B cell (primary cell): ENCODE data around the gene GADD45A. TPM values are rescaled to one million over a fixed set of nuclear protein-coding genes. Genes with fewer than 3 reads are reported as not detected.

Experiments used
- ATAC-seq: fragments of 200-7000 bp; cut with Tn5 transposase; one replicate; pipeline ENCODE4 v1.10.0; 2021; ENCODE audit warnings: low read depth, mild to moderate bottlenecking, moderate number of reproducible peaks, moderate library complexity
- CTCF ChIA-PET: fragments of 350-600 bp; sonication (Branson Sonifier 250); formaldehyde crosslinking; loops from one replicate; lab custom pipeline; 2021; ENCODE audit warnings: antibody characterized with exemption, inconsistent platforms; lab: Charles Lee
- POLR2A ChIA-PET: fragments of 350-600 bp; sonication (Branson Sonifier 250); formaldehyde crosslinking; loops from one replicate; lab custom pipeline; 2021; ENCODE audit warnings: antibody characterized with exemption; lab: Charles Lee
- DNase-seq: peaks from one replicate; pipeline ENCODE4 v3.0.0; 2013
- H2AFZ ChIP-seq: 2 replicates; pipeline ENCODE4 v1.6.1; 2012; ENCODE audit warnings: mild to moderate bottlenecking, low read depth, low read length; ENCODE audit not compliant: insufficient read depth, poor library complexity, severe bottlenecking
- H3K27ac ChIP-seq, 2 donors: 1 replicate in 1 of 2; 2 replicates in 1 of 2; pipeline ENCODE4 v1.5.1; 2012 to 2013; ENCODE audit warnings: low read length in 2 of 2, mild to moderate bottlenecking in 2 of 2, moderate library complexity in 1 of 2
- H3K27me3 ChIP-seq, 4 experiments: fragments of 200-600 bp in 1 of 4; sonication (generic) in 1 of 4; replicated peaks in 1 of 4; 1 replicate in 2 of 4; 2 replicates in 2 of 4; pipeline versions ENCODE4 v1.6.1 to v1.7.0; 2013 to 2016; ENCODE audit warnings: low read length in 3 of 4, mild to moderate bottlenecking in 2 of 4, mixed read lengths in 1 of 4, moderate library complexity in 1 of 4; ENCODE audit not compliant: insufficient read depth in 4 of 4, control insufficient read depth in 3 of 4; ENCODE audit errors: control extremely low read depth in 1 of 4
- H3K36me3 ChIP-seq, 2 experiments: replicated peaks in 1 of 2; 1 replicate in 1 of 2; 2 replicates in 1 of 2; pipeline versions ENCODE4 v1.6.1 to v1.7.1; 2013; ENCODE audit warnings: low read length in 1 of 2; ENCODE audit not compliant: insufficient read depth in 2 of 2, control insufficient read depth in 1 of 2; ENCODE audit errors: control extremely low read depth in 1 of 2, extremely low read depth in 1 of 2
- H3K4me1 ChIP-seq, 2 donors: fragments of 200-600 bp in 1 of 2; sonication (generic) in 1 of 2; 1 replicate in 1 of 2; 2 replicates in 1 of 2; pipeline versions ENCODE4 v1.5.1 to v1.6.1; 2013 to 2017; ENCODE audit warnings: low read length in 2 of 2; ENCODE audit not compliant: control insufficient read depth in 2 of 2, insufficient read depth in 2 of 2
- H3K4me2 ChIP-seq: replicated peaks from 2 replicates; pipeline ENCODE3; 2012; ENCODE audit warnings: mild to moderate bottlenecking, low read depth, low read length; ENCODE audit not compliant: poor library complexity, severe bottlenecking
- H3K4me3 ChIP-seq, 5 experiments: fragments of 200-600 bp in 1 of 5; sonication (generic) in 1 of 5; 1 replicate in 3 of 5; 2 replicates in 2 of 5; pipeline versions ENCODE4 v1.5.1 to v1.7.0; 2011 to 2016; ENCODE audit warnings: low read length in 4 of 5, mild to moderate bottlenecking in 4 of 5, low read depth in 2 of 5, control low read depth in 1 of 5, moderate library complexity in 1 of 5; ENCODE audit not compliant: insufficient read depth in 1 of 5; ENCODE audit errors: control extremely low read depth in 1 of 5, extremely low read depth in 1 of 5
- H3K79me2 ChIP-seq: fragments of 200-600 bp; sonication (generic); one replicate; pipeline ENCODE4 v1.6.0; 2016; ENCODE audit warnings: low read length; ENCODE audit not compliant: control insufficient read depth, insufficient read depth
- H3K9ac ChIP-seq: fragments of 200-600 bp; sonication (generic); 2 replicates; pipeline ENCODE4 v1.6.1; 2017; ENCODE audit warnings: mild to moderate bottlenecking, low read length, moderate library complexity
- H3K9me3 ChIP-seq, 3 donors: one replicate each; pipeline versions ENCODE4 v1.6.1 to v1.7.1; 2013; ENCODE audit warnings: low read length in 2 of 3; ENCODE audit not compliant: control insufficient read depth in 2 of 3, insufficient read depth in 1 of 3; ENCODE audit errors: control extremely low read depth in 1 of 3
- H4K20me1 ChIP-seq: 2 replicates; pipeline ENCODE4 v1.6.0; 2012; ENCODE audit warnings: mild to moderate bottlenecking, low read length; ENCODE audit not compliant: insufficient read depth, control insufficient read depth, poor library complexity, severe bottlenecking
- H3K27ac Mint-ChIP-seq: one replicate; pipeline ENCODE4 v1.8.0; 2021; ENCODE audit warnings: mixed read lengths
- H3K27me3 Mint-ChIP-seq: one replicate; pipeline ENCODE4 v1.8.0; 2021; ENCODE audit warnings: mixed read lengths
- H3K4me1 Mint-ChIP-seq: one replicate; pipeline ENCODE4 v1.8.0; 2021; ENCODE audit warnings: mixed read lengths
- H3K4me3 Mint-ChIP-seq: one replicate; pipeline ENCODE4 v1.8.0; 2021; ENCODE audit warnings: mixed read lengths
- H3K9me3 Mint-ChIP-seq: one replicate; pipeline ENCODE4 v1.8.0; 2022; ENCODE audit warnings: mixed read lengths; ENCODE audit not compliant: insufficient read depth
- CTCF ChIP-seq: fragments of 200-600 bp; IDR thresholded peaks from one replicate; pipeline ENCODE4 v1.8.0; 2022; ENCODE audit warnings: antibody characterized with exemption, mild to moderate bottlenecking
- EZH2 ChIP-seq: IDR thresholded peaks from 2 replicates; pipeline ENCODE4 v1.6.1; 2012; ENCODE audit warnings: borderline replicate concordance, low read depth, mild to moderate bottlenecking, moderate library complexity, low read length; ENCODE audit not compliant: insufficient read depth, poor library complexity, severe bottlenecking
- WGBS: methylation state at CpG from one replicate; pipeline ENCODE4 v1.1.5; 2013; ENCODE audit warnings: missing lambda C conversion rate; ENCODE audit not compliant: insufficient coverage; 5-methylcytosine and 5-hydroxymethylcytosine counted together
- intact Hi-C: fragments of 100-400 bp; cut with micrococcal nuclease; formaldehyde crosslinking; loops from one replicate; pipeline ENCODE4 v1.10.0; 2022
- polyA plus RNA-seq: library from polyadenylated mRNA; depleted of rRNA; stranded (reverse); fragments of >200 nt; gene quantifications from 2 replicates; pipeline ENCODE4 v1.2.3, GENCODE V29; 2012
- total RNA-seq, 2 donors: library from RNA; stranded (reverse); fragments of 120-200 nt in 1 of 2; gene quantifications; 1 replicate in 1 of 2; 2 replicates in 1 of 2; pipeline versions ENCODE4 v1.2.3 to v1.2.4, GENCODE V29; 2013 to 2022

Gene GADD45A
- total and polyA plus RNA-seq, 2 donors (not counting 1 experiment from before 2014, with no cell fraction given) = 11.6 to 21.1 TPM

GRCh38 chr1:67721650-67722291, 36.8 kb downstream of the GADD45A start:
- DNase-seq (no peak), ATAC-seq (no peak)
- H3K9me3 ChIP-seq = no peaks in the 10 kb centered on the region
- POLR2A ChIA-PET = no interaction called here
- no peaks in the 10 kb centered on the region for H3K4me1 Mint-ChIP-seq
- intact Hi-C loops = no loop called here
- TF ChIP-seq CTCF (no peak), EZH2 (no peak)
- WGBS = 83% methylated on average over 1 of the region's 2 CpGs
- H3K4me3 Mint-ChIP-seq = no peak overlapping the region
- no peak overlapping the region for H3K4me2 ChIP-seq
- H2AFZ ChIP-seq = no peak overlapping the region
- no peaks in the 10 kb centered on the region for H3K9me3 Mint-ChIP-seq
- no peak overlapping the region for H3K9ac ChIP-seq
- CTCF ChIA-PET = interaction anchor here (0.6 kb wide), 1 partner anchor 11 kb away, joined by 3 read pairs; no protein-coding TSS in a partner anchor
- no peak overlapping the region for H3K27ac Mint-ChIP-seq
- no peaks in the 10 kb centered on the region for H3K79me2 ChIP-seq
- H3K4me1 ChIP-seq = no peaks in the 10 kb centered on the region
- no peak overlapping the region for H3K4me3 ChIP-seq
- H3K27me3 Mint-ChIP-seq = no peaks in the 10 kb centered on the region
- H4K20me1 ChIP-seq = no peaks in the 10 kb centered on the region
- H3K36me3 ChIP-seq = no peaks in the 10 kb centered on the region
- no peak overlapping the region for H3K27ac ChIP-seq
- H3K27me3 ChIP-seq = peaks cover 0 to 7% (median 0%) of the 10 kb centered on the region in 4 experiments

- no peaks in the 10 kb centered on the region for H3K9me3 Mint-ChIP-seq
- intact Hi-C loops = no loop called here
- no peaks in the 10 kb centered on the region for H3K9me3 ChIP-seq
Measured at GRCh38 chr1:67722292-67722944, 37.4 kb downstream of the GADD45A start.

More at GRCh38 chr1:67722292-67722944, 37.4 kb downstream of the GADD45A start:
- WGBS = 89% methylated on average over 4 of the region's 4 CpGs
- H4K20me1 ChIP-seq = no peaks in the 10 kb centered on the region
- Mint-ChIP-seq H3K4me1 (no peaks in the 10 kb centered on the region), H3K27me3 (no peaks in the 10 kb centered on the region), H3K4me3 (no peak overlapping the region), H3K27ac (no peak overlapping the region)
- H3K79me2 ChIP-seq = no peaks in the 10 kb centered on the region
- H3K4me1 ChIP-seq = no peaks in the 10 kb centered on the region
- no peak for TF ChIP-seq EZH2
- DNase-seq (no peak), ATAC-seq (no peak)
- no peak overlapping the region for H2AFZ ChIP-seq
- ChIA-PET POLR2A (no interaction called here), CTCF (no interaction called here)
- no peak overlapping the region for H3K9ac ChIP-seq
- H3K4me2 ChIP-seq = no peak overlapping the region
- H3K27ac ChIP-seq = no peak overlapping the region
- no peaks in the 10 kb centered on the region for H3K36me3 ChIP-seq
- no peak overlapping the region for H3K4me3 ChIP-seq
- peaks cover 0 to 7% (median 0%) of the 10 kb centered on the region in 4 experiments for H3K27me3 ChIP-seq
